Heart left ventricle (tissue), 16 donors: Measurements from ENCODE around the gene TRABD2A. TPM values are rescaled to one million over a fixed set of nuclear protein-coding genes. Genes with fewer than 3 reads are reported as not detected.
A peak's percentile ranks its signal among the peaks of the same experiment; 100 is the strongest.
"Not testable (repeated sequence)": the region's sequence is repeated elsewhere in the genome, so short reads cannot be mapped to it uniquely, and the experiment has no call there.

Source experiments
- ATAC-seq, 4 donors: fragments of 200-7000 bp; cut with Tn5 transposase; one replicate each; pipeline ENCODE4 v1.9.1; 2020 to 2022; ENCODE audit warnings: moderate library complexity in 4 of 4, mild to moderate bottlenecking in 3 of 4, moderate number of reproducible peaks in 1 of 4
- DNase-seq, 5 donors: peaks; one replicate each; pipeline ENCODE4 v3.0.0-alpha.2; 2020
- H3K27ac ChIP-seq, 12 donors: fragments of 200-600 bp; sonication (generic) in 4 of 12; one replicate each; pipeline versions ENCODE4 v1.5.0 to v1.8.0; 2016 to 2022; ENCODE audit warnings: mild to moderate bottlenecking in 2 of 12
- H3K27me3 ChIP-seq, 9 donors: fragments of 200-600 bp; sonication (generic) in 2 of 9; one replicate each; pipeline versions ENCODE4 v1.5.1 to v1.8.0; 2016 to 2022; ENCODE audit warnings: mild to moderate bottlenecking in 3 of 9
- H3K36me3 ChIP-seq, 9 donors: fragments of 200-600 bp; sonication (generic) in 2 of 9; one replicate each; pipeline versions ENCODE4 v1.5.0 to v1.8.0; 2018 to 2022; ENCODE audit warnings: mild to moderate bottlenecking in 2 of 9
- H3K4me1 ChIP-seq, 12 donors: fragments of 200-600 bp; sonication (generic) in 4 of 12; one replicate each; pipeline versions ENCODE4 v1.5.0 to v1.8.0; 2016 to 2022; ENCODE audit warnings: mild to moderate bottlenecking in 3 of 12
- H3K4me3 ChIP-seq, 12 donors: fragments of 200-600 bp; sonication (generic) in 4 of 12; one replicate each; pipeline versions ENCODE4 v1.5.0 to v1.8.0; 2017 to 2022; ENCODE audit warnings: mild to moderate bottlenecking in 9 of 12, moderate library complexity in 4 of 12
- H3K9me3 ChIP-seq, 12 donors: fragments of 200-600 bp; sonication (generic) in 4 of 12; one replicate each; pipeline versions ENCODE4 v1.5.0 to v1.8.0; 2016 to 2022; ENCODE audit warnings: mild to moderate bottlenecking in 1 of 12
- POLR2A ChIP-seq, 2 donors: fragments of 450-650 bp; IDR thresholded peaks; one replicate each; pipeline ENCODE4 v1.6.1; 2017; ENCODE audit warnings: antibody characterized with exemption in 2 of 2, mild to moderate bottlenecking in 2 of 2, moderate library complexity in 2 of 2
- WGBS, 4 donors: extraction: QIAGEN DNeasy Blood & Tissue Kit in 2 of 4; methylation state at CpG; one replicate each; pipeline versions ENCODE4 v1.1.5 to v1.1.7; 2013 to 2018; 5-methylcytosine and 5-hydroxymethylcytosine counted together
- intact Hi-C, 10 donors: fragments of 100-400 bp; cut with DNase I; formaldehyde crosslinking; loops; one replicate each; pipeline versions ENCODE4 v1.11.1 to v1.14.2; 2022
- polyA plus RNA-seq, 2 donors: library from polyadenylated mRNA; stranded (reverse); fragments of 200-250 nt; gene quantifications; one replicate each; pipeline ENCODE4 v1.2.3, GENCODE V29; 2013
- total RNA-seq, 9 donors: library from RNA; depleted of rRNA in 2 of 9; stranded (reverse); fragments of >200 nt in 2 of 9; fragmentation: NEBNext Ultra II Directional in 3 of 9; extraction: Animal tissue kit (Norgen Biotek cat#: 25700) in 3 of 9; gene quantifications; one replicate each; pipeline versions ENCODE4 v1.1.0 to v1.2.4, GENCODE V29; 2016 to 2023
- TF ChIP-seq, protein P1 (sequence below), 12 donors: fragments of 200-600 bp; sonication (generic) in 4 of 12; IDR thresholded peaks; one replicate each; pipeline versions ENCODE4 v1.5.0 to v1.8.0; 2018 to 2022; ENCODE audit warnings: antibody characterized with exemption in 12 of 12, mild to moderate bottlenecking in 5 of 12
- donor health status: ischemic (EF 13 %, LVEDD 7.1; RV severe dilation, severe dysfunction).
- donor health status: healthy with polysubstance abuse.
- donor health status: DM: no; HTN: yes; CAD: no.
- donor health status: DM: no; HTN: no; CAD: no.
- donor health status: ischemic (EF 25% LVEDD 6.9; RV normal size, moderate dysfunction).
- donor health status: ischemic (EF 25% LVEDD 5.7; RV mildly dilated, moderate dysfunction).
- donor health status: healthy.
- donor health status: DM: yes; HTN: yes; CAD: no.
- donor health status: ischemic (EF 35%, LVEDD 5.7; RV mildly dilated, moderate dysfunction).
- donor health status: nonischemic (EF 11% LVEDD 7.7; RV severe dilation, severe dysfunction).
- donor health status: DM: yes; HTN: yes; CAD: no.
- donor health status: PGD.
- donor health status: ischemic (EF 29% LVEDD 5.4; RV normal size, mild dysfunction).
- donor health status: nonischemic (EF 23%, LVEDD 6.1; RV moderate dilation, normal function).

TRABD2A gene
- total and polyA plus RNA-seq, 11 donors: 0.42 to 3.9 (median 0.97) TPM; not detected in 1

DNA sequence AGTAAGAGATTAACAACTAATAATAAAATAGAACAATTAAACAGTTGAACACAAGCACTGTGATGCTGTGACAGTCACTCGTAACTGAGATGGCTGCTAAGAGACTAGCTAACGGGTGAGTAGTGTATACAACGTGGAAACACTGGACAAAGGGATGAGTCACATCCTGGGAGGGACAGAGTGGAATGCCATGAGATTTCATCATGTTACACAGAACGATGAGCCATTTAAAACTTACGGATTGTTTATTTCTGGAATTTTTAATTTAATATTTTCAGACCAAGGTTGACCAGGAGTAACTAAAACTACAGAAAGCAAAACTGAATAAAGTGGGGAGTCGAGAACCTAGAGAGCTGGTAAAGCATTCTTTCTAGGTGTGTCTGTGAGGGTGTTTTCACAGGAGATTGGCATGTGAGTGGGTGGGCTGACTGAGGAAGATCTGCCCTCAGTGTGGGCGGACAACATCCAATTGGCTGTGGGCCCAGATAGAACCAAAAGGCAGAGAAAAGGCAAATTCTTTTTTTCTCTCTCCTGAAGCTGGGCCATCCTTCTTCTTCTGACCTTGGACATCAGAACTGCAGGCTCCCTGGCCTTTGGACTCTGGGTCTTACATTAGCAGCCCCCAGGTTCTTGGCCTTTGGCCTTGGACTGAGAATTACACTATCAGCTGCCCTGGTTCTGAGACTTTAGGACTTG lies 39.1 kb upstream of the TRABD2A start:
- ATAC-seq (peak; percentile 68 to 95 (median 86)), DNase-seq (peak in 3 of 5 donors; percentile 40 to 71 (median 55))
- Histone ChIP-seq H3K27ac (peak overlapping the region; percentile 70 to 94 (median 82)), H3K4me1 (peaks cover 0 to 37% (median 10%) of the 10 kb centered on the region in 12 donors), H3K36me3 (no peaks in the 10 kb centered on the region), H3K4me3 (peak overlapping the region in 5 of 12 donors; percentile 14 to 33 (median 22)), H3K27me3 (no peaks in the 10 kb centered on the region), H3K9me3 (no peaks in the 10 kb centered on the region)
- 40 to 52% (median 41%) methylated on average over 7 of the region's 7 CpGs for WGBS, 4 donors
- intact Hi-C loops: loop anchor here in 3 of 10 donors (10.0 kb wide), 2 partner anchors 365 to 385 kb away; no protein-coding TSS in a partner anchor
- TF ChIP-seq, protein P1, sequence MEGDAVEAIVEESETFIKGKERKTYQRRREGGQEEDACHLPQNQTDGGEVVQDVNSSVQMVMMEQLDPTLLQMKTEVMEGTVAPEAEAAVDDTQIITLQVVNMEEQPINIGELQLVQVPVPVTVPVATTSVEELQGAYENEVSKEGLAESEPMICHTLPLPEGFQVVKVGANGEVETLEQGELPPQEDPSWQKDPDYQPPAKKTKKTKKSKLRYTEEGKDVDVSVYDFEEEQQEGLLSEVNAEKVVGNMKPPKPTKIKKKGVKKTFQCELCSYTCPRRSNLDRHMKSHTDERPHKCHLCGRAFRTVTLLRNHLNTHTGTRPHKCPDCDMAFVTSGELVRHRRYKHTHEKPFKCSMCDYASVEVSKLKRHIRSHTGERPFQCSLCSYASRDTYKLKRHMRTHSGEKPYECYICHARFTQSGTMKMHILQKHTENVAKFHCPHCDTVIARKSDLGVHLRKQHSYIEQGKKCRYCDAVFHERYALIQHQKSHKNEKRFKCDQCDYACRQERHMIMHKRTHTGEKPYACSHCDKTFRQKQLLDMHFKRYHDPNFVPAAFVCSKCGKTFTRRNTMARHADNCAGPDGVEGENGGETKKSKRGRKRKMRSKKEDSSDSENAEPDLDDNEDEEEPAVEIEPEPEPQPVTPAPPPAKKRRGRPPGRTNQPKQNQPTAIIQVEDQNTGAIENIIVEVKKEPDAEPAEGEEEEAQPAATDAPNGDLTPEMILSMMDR (IDR thresholded peaks at IDR 0.05): no peak
- no peak for TF ChIP-seq POLR2A (IDR thresholded peaks at IDR 0.05)

DNA sequence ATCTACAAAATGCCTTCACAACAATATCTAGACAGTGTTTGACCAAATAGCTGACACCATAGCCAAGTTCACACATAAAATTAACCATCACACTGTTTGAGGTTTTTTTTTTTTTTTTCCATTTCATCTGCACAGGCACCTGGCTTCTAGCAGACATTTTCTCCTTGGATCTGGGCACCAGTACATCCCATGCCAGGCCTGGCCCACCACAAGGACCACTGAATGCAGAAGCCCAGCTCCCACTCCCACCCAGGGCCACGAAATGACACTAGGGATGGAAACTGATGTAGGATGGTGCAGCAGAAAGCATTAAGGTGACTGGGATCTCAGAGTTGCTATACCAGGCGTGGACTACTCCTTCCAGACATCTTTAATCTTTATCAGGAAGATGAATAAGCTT lies 37.5 kb upstream of the TRABD2A start:
- peak overlapping the region in 3 of 12 donors; percentile 0 to 88 (median 87) for H3K27ac ChIP-seq
- no peaks in the 10 kb centered on the region for H3K9me3 ChIP-seq
- DNase-seq: no peak
- 85 to 93% (median 89%) methylated on average over 2 of the region's 2 CpGs for WGBS, 4 donors
- no peaks in the 10 kb centered on the region for H3K36me3 ChIP-seq
- H3K4me1 ChIP-seq: peaks cover 0 to 22% (median 8%) of the 10 kb centered on the region in 12 donors
- intact Hi-C loops: no loop called here
- no peaks in the 10 kb centered on the region for H3K27me3 ChIP-seq
- no peak overlapping the region for H3K4me3 ChIP-seq
- no peak for TF ChIP-seq POLR2A (IDR thresholded peaks at IDR 0.05)
- TF ChIP-seq, protein P1 (IDR thresholded peaks at IDR 0.05): no peak
- ATAC-seq: no peak

DNA sequence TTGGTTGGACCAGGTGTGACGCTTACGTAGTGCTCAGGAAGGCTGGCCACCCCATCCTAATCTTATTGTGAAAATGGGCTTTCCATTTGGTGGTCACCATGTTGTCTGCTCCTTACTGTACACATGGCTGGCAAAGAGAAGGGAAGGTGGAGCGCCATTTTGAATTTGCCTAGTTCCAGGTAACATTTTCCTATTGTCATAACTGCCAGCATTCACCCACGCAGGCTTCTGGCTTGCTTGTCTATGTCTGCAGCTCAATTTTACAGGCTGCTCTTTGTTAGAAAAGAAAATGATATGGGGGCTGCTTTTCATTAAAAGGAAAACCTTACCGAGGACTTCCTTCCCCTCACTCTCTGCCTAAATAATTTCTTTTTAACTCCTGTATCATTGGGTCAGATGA lies 36.9 kb upstream of the TRABD2A start:
- H3K4me3 ChIP-seq, H3K27me3 ChIP-seq, intact Hi-C loops, ATAC-seq, H3K36me3 ChIP-seq, H3K9me3 ChIP-seq, DNase-seq: not testable (repeated sequence)
- WGBS, 4 donors: 74 to 82% (median 77%) methylated on average over 5 of the region's 5 CpGs
- Histone ChIP-seq H3K27ac (peak overlapping the region in 2 of 12 donors; percentile 0 to 87), H3K4me1 (peaks cover 0 to 18% (median 8%) of the 10 kb centered on the region in 12 donors)

DNA sequence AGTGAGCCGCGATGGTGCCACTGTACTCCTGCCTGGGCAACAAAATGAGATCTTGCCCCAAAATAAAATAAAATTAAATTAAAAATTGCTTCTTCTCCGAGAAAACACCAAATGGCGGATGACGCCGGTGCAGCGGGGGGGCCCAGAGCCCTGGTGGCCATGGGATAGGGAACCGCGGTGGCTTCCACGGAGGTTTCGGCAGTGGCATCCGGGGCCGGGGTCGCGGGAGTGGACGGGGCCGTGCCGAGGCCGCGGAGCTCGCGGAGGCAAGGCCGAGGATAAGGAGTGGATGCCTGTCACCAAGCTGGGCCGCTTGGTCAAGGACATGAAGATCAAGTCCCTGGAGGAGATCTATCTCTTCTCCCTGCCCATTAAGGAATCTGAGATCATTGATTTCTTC lies 34.8 kb upstream of the TRABD2A start:
- H3K4me1 ChIP-seq: peaks cover 0 to 18% (median 8%) of the 10 kb centered on the region in 12 donors
- ATAC-seq, DNase-seq, H3K4me3 ChIP-seq, intact Hi-C loops, H3K36me3 ChIP-seq, H3K27me3 ChIP-seq, H3K9me3 ChIP-seq, H3K27ac ChIP-seq: not testable (repeated sequence)
- 93 to 98% (median 97%) methylated on average over 24 of the region's 24 CpGs for WGBS, 4 donors

DNA sequence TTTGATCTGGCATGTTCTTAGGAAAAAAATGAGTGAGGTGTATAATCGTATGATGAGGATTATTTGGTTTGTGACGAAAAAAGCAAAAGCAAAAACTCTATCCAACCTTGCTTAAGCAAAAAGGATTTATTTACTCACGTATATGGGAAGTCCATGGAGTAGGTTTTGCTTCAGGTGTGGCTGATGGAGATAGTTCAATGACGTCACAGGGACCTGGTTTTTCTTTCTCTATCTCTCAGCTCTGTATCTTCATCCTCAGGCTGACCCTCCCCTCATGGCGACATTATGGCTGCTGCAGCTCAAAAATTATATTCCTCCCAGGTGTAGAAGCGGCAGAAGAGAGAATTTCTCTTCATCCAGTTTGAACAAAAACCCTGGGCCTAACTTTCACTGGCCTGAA lies 33.5 kb upstream of the TRABD2A start:
- no peak for DNase-seq
- no peaks in the 10 kb centered on the region for H3K27me3 ChIP-seq
- no peak overlapping the region for H3K27ac ChIP-seq
- peaks cover 0 to 4% (median 0%) of the 10 kb centered on the region in 12 donors for H3K9me3 ChIP-seq
- TF ChIP-seq, protein P1 (IDR thresholded peaks at IDR 0.05): no peak
- no peak for TF ChIP-seq POLR2A (IDR thresholded peaks at IDR 0.05)
- H3K4me3 ChIP-seq: no peak overlapping the region
- 90 to 95% (median 92%) methylated on average over 6 of the region's 6 CpGs for WGBS, 4 donors
- intact Hi-C loops: no loop called here
- H3K36me3 ChIP-seq: no peaks in the 10 kb centered on the region
- ATAC-seq: no peak
- peaks cover 0 to 5% (median 0%) of the 10 kb centered on the region in 12 donors for H3K4me1 ChIP-seq
